Thymus (tissue), 11 donors: ENCODE measurements around the gene HK1. TPM values are rescaled to one million over a fixed set of nuclear protein-coding genes. Genes with fewer than 3 reads are reported as not detected.
A peak's percentile ranks its signal among the peaks of the same experiment; 100 is the strongest.

Experiments used
- DNase-seq, 9 donors: peaks; one replicate each; pipeline ENCODE4 v3.0.0-alpha.2; 2013; ENCODE audit warnings: low spot score in 9 of 9, low read depth in 6 of 9, missing footprints in 1 of 9
- H3K27ac ChIP-seq, 2 donors: one replicate each; pipeline ENCODE4 v1.5.1; 2013; ENCODE audit warnings: control low read depth in 1 of 2, low read depth in 1 of 2, low read length in 1 of 2, mild to moderate bottlenecking in 1 of 2, moderate library complexity in 1 of 2
- H3K27me3 ChIP-seq, 2 donors: one replicate each; pipeline ENCODE4 v1.5.1; 2013; ENCODE audit warnings: low read length in 1 of 2; ENCODE audit not compliant: control insufficient read depth in 2 of 2, insufficient read depth in 1 of 2
- H3K36me3 ChIP-seq, 2 donors: one replicate each; pipeline ENCODE4 v1.5.1; 2013; ENCODE audit warnings: low read length in 1 of 2, mild to moderate bottlenecking in 1 of 2, moderate library complexity in 1 of 2; ENCODE audit not compliant: control insufficient read depth in 2 of 2, insufficient read depth in 2 of 2
- H3K4me1 ChIP-seq, 2 donors: one replicate each; pipeline ENCODE4 v1.5.1; 2013; ENCODE audit warnings: low read length in 2 of 2; ENCODE audit not compliant: control insufficient read depth in 2 of 2, insufficient read depth in 2 of 2
- H3K4me3 ChIP-seq, 2 donors: one replicate each; pipeline ENCODE4 v1.5.1; 2013; ENCODE audit warnings: low read length in 2 of 2, control low read depth in 1 of 2, mild to moderate bottlenecking in 1 of 2
- H3K9me3 ChIP-seq, 2 donors: one replicate each; pipeline ENCODE4 v1.5.1; 2013; ENCODE audit warnings: low read length in 1 of 2, mild to moderate bottlenecking in 1 of 2; ENCODE audit not compliant: control insufficient read depth in 2 of 2, insufficient read depth in 1 of 2
- WGBS: extraction: QIAGEN DNeasy Blood & Tissue Kit; methylation state at CpG from one replicate; pipeline ENCODE4 v1.1.7; 2013; 5-methylcytosine and 5-hydroxymethylcytosine counted together
- polyA plus RNA-seq: library from polyadenylated mRNA; stranded (reverse); fragments of 200-250 nt; gene quantifications from one replicate; pipeline ENCODE4 v1.2.3, GENCODE V29; 2013
- total RNA-seq: library from RNA; stranded (reverse); fragments of 120-200 nt; gene quantifications from one replicate; pipeline ENCODE4 v1.2.4, GENCODE V29; 2013
- donor health status: healthy.

HK1 gene
- total and polyA plus RNA-seq, 2 donors, result 33.7 to 52.6 TPM

DNA sequence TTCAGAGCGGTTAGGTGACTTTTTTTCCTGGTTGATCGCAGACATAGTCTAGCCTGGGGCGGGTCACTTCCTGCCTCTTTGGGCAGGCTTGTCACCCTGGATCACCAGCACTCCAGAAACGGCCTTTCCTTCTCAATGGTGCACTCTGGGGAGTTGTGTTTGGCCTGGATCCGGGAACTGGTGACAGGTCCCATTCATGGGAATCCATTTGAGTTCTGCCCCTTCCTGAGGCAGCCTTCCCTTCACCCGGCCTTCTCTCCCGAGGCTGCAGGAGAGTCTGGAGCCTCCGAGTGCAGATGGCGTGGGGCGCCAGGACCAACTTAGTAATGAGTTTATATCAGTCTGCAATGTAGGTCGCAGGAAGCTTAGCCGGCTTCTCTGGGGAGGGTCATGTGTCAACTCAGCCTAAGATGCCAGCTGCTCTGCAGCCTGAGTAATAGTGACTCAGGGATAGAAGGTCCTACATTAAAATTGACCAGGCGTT is 84.2 kb downstream of the HK1 start:
- whole genome bisulfite sequencing, result 78% methylated on average over 13 of the region's 13 CpGs
- DNase-seq, result peak in 2 of 9 donors; percentile 63 to 77
- no peak overlapping the region for H3K4me3 ChIP-seq
- no peaks in the 10 kb centered on the region for H3K27me3 ChIP-seq
- H3K36me3 ChIP-seq, result peaks cover 44 to 52% of the 10 kb centered on the region in 2 donors
- peaks cover 46 to 71% of the 10 kb centered on the region in 2 donors for H3K4me1 ChIP-seq
- H3K27ac ChIP-seq, result peak overlapping the region; percentile 5 to 86
- no peaks in the 10 kb centered on the region for H3K9me3 ChIP-seq

DNA sequence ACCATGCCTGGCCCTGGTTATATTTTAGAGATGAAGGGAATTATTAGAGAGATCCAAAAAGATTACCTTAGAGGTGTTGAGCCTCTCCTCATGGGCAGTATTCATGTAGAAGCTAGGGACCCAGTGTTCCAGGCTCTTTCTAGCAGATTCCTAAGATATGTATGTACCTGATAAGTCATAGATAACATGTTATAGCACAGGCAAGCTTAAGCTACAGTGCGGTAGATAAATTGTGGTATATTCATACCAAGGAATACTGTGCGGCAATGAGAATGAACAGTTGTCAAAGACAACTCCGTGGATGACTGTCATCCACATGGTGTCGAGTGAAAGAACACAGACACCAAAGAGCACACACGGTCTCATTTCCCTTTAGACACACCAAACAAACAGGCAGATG is 85.4 kb downstream of the HK1 start:
- Histone ChIP-seq H3K9me3 (no peaks in the 10 kb centered on the region), H3K4me1 (peaks cover 42 to 63% of the 10 kb centered on the region in 2 donors), H3K27ac (peak overlapping the region; percentile 42 to 86), H3K27me3 (no peaks in the 10 kb centered on the region), H3K36me3 (peaks cover 54 to 62% of the 10 kb centered on the region in 2 donors), H3K4me3 (no peak overlapping the region)
- WGBS, result 73% methylated on average over 5 of the region's 5 CpGs
- no peak for DNase-seq

DNA sequence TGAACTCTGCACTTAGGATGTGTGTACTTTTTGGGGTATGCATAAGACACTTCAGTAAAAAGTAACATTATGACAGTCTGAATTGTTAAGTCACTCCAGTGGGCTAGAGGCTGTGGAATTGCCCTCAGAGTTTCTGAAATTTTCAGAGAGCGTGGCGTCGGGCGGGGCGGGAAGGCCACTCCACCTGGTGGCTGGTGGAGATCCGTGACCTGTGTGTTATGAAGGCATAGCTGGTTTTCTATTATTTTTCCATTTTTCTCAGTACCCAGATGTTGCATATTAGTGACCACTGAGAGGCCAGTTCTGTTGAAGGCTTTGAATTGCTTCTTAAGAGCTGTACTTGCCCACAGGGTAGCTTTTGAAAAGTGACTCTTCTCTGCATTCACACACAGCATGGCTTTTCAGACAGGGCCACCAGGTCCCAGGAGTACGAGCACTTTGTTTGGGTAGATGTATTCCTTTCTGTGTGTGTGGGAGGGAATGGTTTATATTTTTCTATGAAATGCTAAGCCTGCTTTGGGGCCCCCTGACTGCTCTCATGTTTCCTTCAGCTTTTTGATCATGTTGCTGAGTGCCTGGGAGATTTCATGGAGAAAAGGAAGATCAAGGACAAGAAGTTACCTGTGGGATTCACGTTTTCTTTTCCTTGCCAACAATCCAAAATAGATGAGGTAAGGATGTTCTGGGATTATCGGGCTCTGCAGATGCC is 86.1 kb downstream of the HK1 start:
- Histone ChIP-seq H3K9me3 (no peaks in the 10 kb centered on the region), H3K27ac (peak overlapping the region in 1 of 2 donors; percentile 86), H3K4me3 (no peak overlapping the region), H3K27me3 (no peaks in the 10 kb centered on the region), H3K4me1 (peaks cover 35 to 56% of the 10 kb centered on the region in 2 donors), H3K36me3 (peaks cover 61 to 69% of the 10 kb centered on the region in 2 donors)
- no peak for DNase-seq
- WGBS, result 96% methylated on average over 9 of the region's 9 CpGs

DNA sequence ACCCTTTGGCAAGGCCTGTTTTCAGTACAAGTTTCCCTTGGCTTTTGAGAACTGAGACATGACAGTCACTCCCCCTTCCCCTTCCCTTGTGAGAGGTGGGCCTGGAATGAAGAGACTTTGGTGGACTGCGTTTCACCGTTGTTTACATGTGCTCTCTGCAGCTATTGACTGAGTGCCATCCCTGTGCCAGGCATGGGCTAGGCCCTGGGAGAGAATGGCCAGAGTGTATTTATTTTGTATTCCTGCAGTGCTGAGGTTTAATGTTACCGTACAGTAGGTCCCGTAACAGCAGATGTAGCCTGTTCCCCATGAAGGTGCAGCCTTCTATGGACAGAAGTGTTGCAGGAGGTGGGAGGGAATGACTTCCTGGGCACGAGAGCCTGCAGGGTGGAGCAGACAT is 88.4 kb downstream of the HK1 start:
- peaks cover 68 to 81% of the 10 kb centered on the region in 2 donors for H3K36me3 ChIP-seq
- no peaks in the 10 kb centered on the region for H3K27me3 ChIP-seq
- 98% methylated on average over 5 of the region's 5 CpGs for WGBS
- H3K27ac ChIP-seq, result peak overlapping the region in 1 of 2 donors; percentile 4
- H3K4me1 ChIP-seq, result peaks cover 23 to 34% of the 10 kb centered on the region in 2 donors
- DNase-seq, result no peak
- H3K4me3 ChIP-seq, result no peak overlapping the region
- no peaks in the 10 kb centered on the region for H3K9me3 ChIP-seq

DNA sequence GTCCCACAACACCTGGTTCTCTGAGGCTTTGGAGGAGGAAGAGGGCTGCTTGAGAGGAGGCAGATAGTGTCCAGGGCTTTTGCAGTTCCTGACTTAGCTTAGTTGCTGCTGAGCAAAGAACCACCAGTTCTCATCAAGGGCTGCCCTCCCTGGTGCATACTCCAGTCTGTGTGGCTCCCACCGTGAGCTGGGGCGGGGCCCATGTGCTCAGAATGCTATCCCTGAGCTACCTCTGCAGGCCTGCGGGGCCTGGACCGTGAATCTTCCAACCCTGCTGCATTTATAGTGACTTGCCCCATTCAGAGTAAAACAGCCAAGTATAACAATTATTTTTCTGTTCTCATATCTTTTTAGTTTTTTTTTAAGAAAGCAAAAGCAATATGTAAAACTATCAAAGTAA is 89.2 kb downstream of the HK1 start:
- Histone ChIP-seq H3K36me3 (peaks cover 72 to 81% of the 10 kb centered on the region in 2 donors), H3K27me3 (no peaks in the 10 kb centered on the region), H3K4me1 (peaks cover 19 to 28% of the 10 kb centered on the region in 2 donors), H3K27ac (no peak overlapping the region), H3K9me3 (no peaks in the 10 kb centered on the region), H3K4me3 (no peak overlapping the region)
- 96% methylated on average over 4 of the region's 4 CpGs for WGBS
- no peak for DNase-seq

DNA sequence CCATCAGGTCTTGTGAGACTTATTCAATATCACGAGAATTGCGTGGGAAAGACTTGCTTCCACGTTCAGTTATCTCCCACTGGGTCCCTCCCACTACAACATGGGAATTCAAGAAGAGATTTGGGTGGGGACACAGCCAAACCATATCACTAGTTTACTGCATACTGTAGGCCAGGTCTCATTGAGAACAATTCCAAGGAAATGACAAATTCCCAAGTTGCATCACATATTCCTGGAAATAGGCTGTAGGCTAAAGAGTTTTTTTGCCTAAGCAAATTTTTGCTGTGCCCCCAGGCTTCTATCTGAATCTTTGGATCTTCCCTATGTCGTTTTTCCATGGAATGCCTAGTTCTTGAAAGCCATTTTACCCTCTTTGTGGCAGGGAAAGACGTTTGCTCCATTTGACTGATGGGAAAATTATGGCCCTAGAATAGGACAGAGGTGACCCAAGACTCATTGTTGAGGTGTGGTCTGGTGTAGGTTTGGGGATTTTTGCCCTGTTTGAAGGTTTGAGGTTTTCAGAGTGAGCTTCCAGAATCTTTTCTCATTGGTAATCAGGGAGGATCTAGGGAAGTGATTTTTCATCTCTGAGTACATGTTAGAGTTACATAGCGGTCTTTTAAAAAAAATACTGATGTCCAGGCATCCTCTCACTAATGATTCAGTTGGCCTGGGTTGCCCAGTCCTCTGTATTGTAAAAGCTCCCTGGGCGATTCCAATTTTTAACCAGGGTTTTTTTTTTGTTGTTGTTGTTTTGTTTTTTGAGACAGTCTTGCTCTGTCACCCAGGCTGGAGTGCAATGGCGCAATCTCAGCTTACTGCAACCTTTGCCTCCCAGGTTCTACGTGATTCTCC is 94.1 kb downstream of the HK1 start:
- H3K4me1 ChIP-seq, result peaks cover 27 to 36% of the 10 kb centered on the region in 2 donors
- WGBS, result 98% methylated on average over 9 of the region's 9 CpGs

DNA sequence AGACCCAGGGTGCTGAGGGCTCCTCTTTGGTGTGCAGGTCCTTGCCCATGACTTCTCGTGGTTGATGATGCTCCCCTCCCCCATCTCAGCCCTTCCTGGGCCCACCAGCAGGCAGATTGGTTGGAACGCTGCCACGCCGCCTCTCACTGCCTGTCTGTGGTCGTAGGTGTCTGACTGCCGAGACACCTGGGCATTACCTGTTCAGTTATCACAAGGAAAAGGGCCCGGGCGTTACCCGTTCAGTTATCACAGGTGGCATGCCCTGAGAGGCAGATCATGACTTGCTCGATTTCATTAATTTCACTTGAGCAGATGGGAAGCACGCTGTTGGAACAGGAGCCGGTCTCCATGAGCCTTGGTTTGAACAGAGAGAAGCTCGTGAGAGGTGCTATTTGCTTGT is 95.9 kb downstream of the HK1 start:
- WGBS, result 88% methylated on average over 13 of the region's 13 CpGs
- Histone ChIP-seq H3K27ac (no peak overlapping the region), H3K4me1 (peaks cover 27 to 40% of the 10 kb centered on the region in 2 donors), H3K36me3 (peaks cover 48 to 76% of the 10 kb centered on the region in 2 donors), H3K4me3 (no peak overlapping the region), H3K9me3 (no peaks in the 10 kb centered on the region), H3K27me3 (no peaks in the 10 kb centered on the region)
- no peak for DNase-seq

More for the DNA sequence above, 94.1 kb downstream of the HK1 start:
- DNase-seq, result no peak
- Histone ChIP-seq H3K9me3 (no peaks in the 10 kb centered on the region), H3K4me3 (no peak overlapping the region), H3K36me3 (peaks cover 56 to 80% of the 10 kb centered on the region in 2 donors), H3K27ac (no peak overlapping the region), H3K27me3 (no peaks in the 10 kb centered on the region)

DNA sequence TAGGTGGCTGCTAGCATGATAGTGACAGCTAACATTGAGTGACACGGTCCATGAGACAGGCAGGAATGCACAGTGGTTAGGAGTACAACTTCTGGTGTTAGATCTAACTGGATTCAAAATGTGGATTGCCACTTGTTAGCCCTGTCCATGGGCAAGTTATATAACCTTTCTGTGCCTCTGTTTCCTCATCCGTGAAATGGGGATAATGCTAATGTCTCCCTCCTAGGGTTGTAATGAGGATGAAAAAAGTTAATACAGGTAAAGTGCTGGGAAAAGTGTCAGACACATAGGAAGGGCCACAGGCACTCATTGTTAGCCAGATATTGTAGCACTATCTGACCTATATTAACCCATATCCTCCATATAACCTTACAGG is 96.6 kb downstream of the HK1 start:
- peaks cover 48 to 77% of the 10 kb centered on the region in 2 donors for H3K36me3 ChIP-seq
- peaks cover 0 to 4% of the 10 kb centered on the region in 2 donors for H3K9me3 ChIP-seq
- WGBS, result 98% methylated on average over 2 of the region's 2 CpGs
- peaks cover 27 to 40% of the 10 kb centered on the region in 2 donors for H3K4me1 ChIP-seq
- no peaks in the 10 kb centered on the region for H3K27me3 ChIP-seq
- no peak overlapping the region for H3K4me3 ChIP-seq
- no peak for DNase-seq
- peak overlapping the region; percentile 26 to 72 for H3K27ac ChIP-seq
